CD8-positive, alpha-beta memory T cell (primary cell): Measurements from ENCODE around the gene CD93. TPM values are rescaled to one million over a fixed set of nuclear protein-coding genes. Genes with fewer than 3 reads are reported as not detected.

Experiments used
- CTCF ChIA-PET: fragments of 350-600 bp; sonication (Branson Sonifier 250); formaldehyde crosslinking; loops from one replicate; lab custom pipeline; 2021; ENCODE audit warnings: antibody characterized with exemption; lab: Charles Lee
- POLR2A ChIA-PET: fragments of 350-600 bp; sonication (Branson Sonifier 250); formaldehyde crosslinking; loops from one replicate; lab custom pipeline; 2021; ENCODE audit warnings: antibody characterized with exemption; lab: Charles Lee
- DNase-seq, 5 donors: peaks; one replicate each; pipeline versions ENCODE4 v3.0.0 to v3.0.0-alpha.2; 2020 to 2022; ENCODE audit warnings: mixed read lengths in 1 of 5
- H3K27ac ChIP-seq: one replicate; pipeline ENCODE4 v1.7.0; 2013; ENCODE audit warnings: low read depth, mild to moderate bottlenecking, low read length, moderate library complexity
- H3K27me3 ChIP-seq: 2 replicates; pipeline ENCODE4 v1.7.0; 2013; ENCODE audit warnings: low read length, mild to moderate bottlenecking; ENCODE audit not compliant: insufficient read depth, poor library complexity, severe bottlenecking
- H3K36me3 ChIP-seq: 2 replicates; pipeline ENCODE4 v1.7.0; 2013; ENCODE audit warnings: mild to moderate bottlenecking, low read length, moderate library complexity; ENCODE audit not compliant: insufficient read depth
- H3K4me1 ChIP-seq: 2 replicates; pipeline ENCODE4 v1.7.0; 2013; ENCODE audit warnings: mild to moderate bottlenecking, low read length, moderate library complexity; ENCODE audit not compliant: insufficient read depth
- H3K4me3 ChIP-seq: 2 replicates; pipeline ENCODE4 v1.7.0; 2013; ENCODE audit warnings: mild to moderate bottlenecking, low read length
- H3K9me3 ChIP-seq: 2 replicates; pipeline ENCODE4 v1.7.0; 2013; ENCODE audit warnings: mild to moderate bottlenecking, low read length
- H3K27ac Mint-ChIP-seq, 8 donors: one replicate each; pipeline ENCODE4 v1.8.0; 2020 to 2021; ENCODE audit warnings: mixed read lengths in 8 of 8, mild to moderate bottlenecking in 6 of 8, inconsistent platforms in 3 of 8, moderate library complexity in 3 of 8
- H3K27me3 Mint-ChIP-seq, 2 donors: one replicate each; pipeline ENCODE4 v1.8.0; 2020 to 2021; ENCODE audit warnings: mixed read lengths in 2 of 2, mild to moderate bottlenecking in 1 of 2, moderate library complexity in 1 of 2
- H3K36me3 Mint-ChIP-seq, 3 donors: one replicate each; pipeline ENCODE4 v1.8.0; 2020 to 2021; ENCODE audit warnings: mixed read lengths in 3 of 3, inconsistent platforms in 1 of 3, mild to moderate bottlenecking in 1 of 3
- H3K4me1 Mint-ChIP-seq, 3 donors: one replicate each; pipeline ENCODE4 v1.8.0; 2020 to 2021; ENCODE audit warnings: mixed read lengths in 3 of 3, inconsistent platforms in 1 of 3, mild to moderate bottlenecking in 1 of 3
- H3K4me3 Mint-ChIP-seq, 7 donors: one replicate each; pipeline ENCODE4 v1.8.0; 2020 to 2021; ENCODE audit warnings: mixed read lengths in 7 of 7, mild to moderate bottlenecking in 6 of 7, moderate library complexity in 4 of 7, inconsistent platforms in 2 of 7
- H3K9me3 Mint-ChIP-seq, 5 donors: one replicate each; pipeline ENCODE4 v1.8.0; 2020 to 2022; ENCODE audit warnings: mixed read lengths in 5 of 5, mild to moderate bottlenecking in 3 of 5, moderate library complexity in 2 of 5, inconsistent platforms in 1 of 5
- polyA plus RNA-seq: library from polyadenylated mRNA; unstranded; fragments of 300-500 nt; fragmentation: Illumina TruSeq; gene quantifications from one replicate; pipeline ENCODE4 v1.2.3, GENCODE V29; 2021
- total RNA-seq, 2 experiments: library from RNA; stranded (reverse); gene quantifications; one replicate each; pipeline ENCODE4 v1.2.3, GENCODE V29; 2021

The CD93 gene
- total and polyA plus RNA-seq, 3 experiments from 2014 or later: 0.02 to 0.53 (median 0.50) TPM

DNA sequence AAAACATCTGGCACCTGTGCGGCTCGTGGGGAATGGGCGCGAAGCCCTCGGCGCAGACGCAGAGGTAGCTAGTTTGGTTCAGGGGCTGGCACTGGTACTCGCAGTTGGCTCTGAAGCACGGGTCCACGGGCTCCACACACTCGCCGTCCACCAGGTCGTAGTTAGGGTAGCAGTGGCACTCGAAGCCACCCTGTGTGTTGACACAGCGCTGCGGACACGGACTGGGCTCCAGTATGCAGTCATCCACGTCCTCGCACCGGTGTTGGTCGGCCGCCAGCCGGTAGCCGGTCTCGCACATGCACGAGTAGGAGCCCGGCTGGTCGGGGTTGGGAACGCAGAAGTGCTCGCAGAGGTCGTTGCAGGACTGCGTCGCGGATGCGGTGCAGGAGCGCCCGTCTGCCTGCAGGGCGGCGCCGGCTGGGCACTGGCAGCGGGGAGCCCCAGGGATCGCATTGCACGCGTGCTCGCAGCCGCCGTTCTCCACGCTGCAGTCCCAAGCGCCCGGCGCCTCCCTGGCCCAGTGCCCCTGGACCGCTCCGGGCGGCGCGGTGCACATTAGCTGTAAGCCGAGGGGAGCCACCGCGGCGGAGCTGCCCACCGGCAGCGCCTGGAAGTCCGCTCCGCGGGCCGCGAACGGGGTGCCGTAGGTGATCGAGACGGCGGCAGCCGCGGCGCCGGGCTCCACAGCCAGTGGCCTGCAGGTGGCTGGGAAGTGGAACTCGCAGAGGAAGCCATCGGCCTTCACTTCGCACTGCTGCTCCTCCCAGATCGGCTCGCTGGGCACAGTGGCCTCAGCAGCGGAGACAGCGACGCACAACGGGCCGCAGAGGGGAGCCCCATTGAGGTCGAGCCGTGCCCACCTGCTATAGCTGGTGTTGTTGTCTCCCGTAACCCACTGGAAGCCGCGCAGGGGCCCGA is 37.6 kb downstream of the CD93 start:
- Mint-ChIP-seq H3K36me3 (no peaks in the 10 kb centered on the region), H3K27me3 (peaks cover 21 to 58% of the 10 kb centered on the region in 2 donors), H3K9me3 (peaks cover 0 to 2% (median 0%) of the 10 kb centered on the region in 5 donors), H3K4me1 (peaks cover 0 to 4% (median 2%) of the 10 kb centered on the region in 3 donors), H3K4me3 (no peak overlapping the region), H3K27ac (no peak overlapping the region)
- Histone ChIP-seq H3K27ac (no peak overlapping the region), H3K36me3 (no peaks in the 10 kb centered on the region), H3K9me3 (no peaks in the 10 kb centered on the region), H3K27me3 (no peaks in the 10 kb centered on the region), H3K4me1 (no peaks in the 10 kb centered on the region), H3K4me3 (no peak overlapping the region)
- no peak for DNase-seq
- ChIA-PET CTCF (no interaction called here), POLR2A (no interaction called here)

DNA sequence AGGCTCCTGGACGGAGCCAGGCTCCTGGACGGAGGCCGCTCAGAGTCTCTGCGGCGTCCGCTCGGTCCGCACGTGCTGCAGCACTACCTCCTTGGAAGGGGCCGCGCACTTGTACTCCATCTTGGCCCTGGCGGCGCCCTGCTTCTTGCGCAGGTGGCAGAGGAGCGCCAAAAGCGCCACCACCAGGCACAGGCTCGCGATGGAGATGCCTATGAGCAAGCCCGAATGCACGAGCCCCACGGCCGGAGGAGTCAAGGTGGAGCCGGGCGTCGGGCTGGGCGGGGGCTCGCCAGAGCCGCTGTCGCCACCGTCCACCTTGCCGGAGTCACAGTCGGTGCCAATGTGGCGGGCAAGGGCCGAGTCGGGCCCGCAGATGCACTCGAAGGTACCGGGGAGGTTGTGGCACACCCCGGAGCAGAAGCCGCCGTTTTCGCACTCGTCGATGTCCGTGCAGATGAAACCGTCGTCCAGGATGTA is 38.3 kb downstream of the CD93 start:
- Mint-ChIP-seq H3K4me3 (no peak overlapping the region), H3K27me3 (peaks cover 19 to 53% of the 10 kb centered on the region in 2 donors), H3K4me1 (peaks cover 0 to 4% (median 2%) of the 10 kb centered on the region in 3 donors), H3K27ac (no peak overlapping the region), H3K36me3 (no peaks in the 10 kb centered on the region), H3K9me3 (peaks cover 0 to 2% (median 0%) of the 10 kb centered on the region in 5 donors)
- CTCF ChIA-PET: no interaction called here
- H3K4me1 ChIP-seq: no peaks in the 10 kb centered on the region
- H3K27ac ChIP-seq: no peak overlapping the region
- POLR2A ChIA-PET: no interaction called here
- H3K36me3 ChIP-seq: no peaks in the 10 kb centered on the region
- no peak overlapping the region for H3K4me3 ChIP-seq
- H3K9me3 ChIP-seq: no peaks in the 10 kb centered on the region
- peak in 1 of 5 donors; percentile 1 for DNase-seq
- no peaks in the 10 kb centered on the region for H3K27me3 ChIP-seq

DNA sequence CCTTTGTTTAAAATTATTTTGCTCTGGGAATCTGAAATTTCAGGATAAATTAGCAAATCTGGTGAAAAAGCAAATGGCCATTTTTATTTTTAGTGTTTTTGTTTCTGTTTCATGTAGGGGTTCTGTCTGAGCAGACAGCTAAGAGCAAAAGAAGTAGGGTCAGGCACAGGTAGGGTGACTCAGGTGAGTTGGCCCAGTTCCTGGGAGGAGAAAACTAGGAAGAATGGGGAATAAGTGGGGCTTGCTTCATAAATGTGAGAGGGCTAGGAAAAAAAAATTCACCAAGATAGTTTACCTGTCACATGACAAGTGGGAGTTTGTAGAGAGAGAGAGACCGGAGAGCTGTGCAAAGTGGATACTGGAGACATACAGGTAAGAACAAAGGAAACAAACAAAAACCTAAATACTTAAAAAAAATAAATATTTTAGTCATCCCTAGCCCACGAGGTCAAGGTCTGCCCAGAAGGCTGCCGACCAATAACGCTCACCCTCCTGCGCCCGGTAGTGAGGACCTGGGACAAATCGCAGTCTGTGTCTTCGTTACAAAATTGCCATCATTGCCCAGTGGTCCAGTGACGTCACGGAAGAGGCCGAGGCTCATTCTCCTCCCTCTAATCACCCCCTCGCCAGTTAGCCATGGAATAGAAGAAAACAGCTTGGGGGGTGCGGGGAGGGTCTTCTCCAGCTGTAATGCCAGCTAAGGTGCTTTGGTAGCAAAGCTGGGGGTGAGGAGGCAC is 39.0 kb downstream of the CD93 start:
- H3K27me3 Mint-ChIP-seq: peaks cover 19 to 47% of the 10 kb centered on the region in 2 donors
- no peak overlapping the region for H3K4me3 Mint-ChIP-seq
- no peak overlapping the region for H3K27ac ChIP-seq
- CTCF ChIA-PET: no interaction called here
- no peaks in the 10 kb centered on the region for H3K4me1 ChIP-seq
- no peaks in the 10 kb centered on the region for H3K36me3 Mint-ChIP-seq
- no peak for DNase-seq
- H3K9me3 Mint-ChIP-seq: peaks cover 0 to 2% (median 0%) of the 10 kb centered on the region in 5 donors
- no peaks in the 10 kb centered on the region for H3K36me3 ChIP-seq
- H3K27me3 ChIP-seq: no peaks in the 10 kb centered on the region
- H3K4me1 Mint-ChIP-seq: peaks cover 0 to 4% (median 2%) of the 10 kb centered on the region in 3 donors
- no peak overlapping the region for H3K27ac Mint-ChIP-seq
- H3K9me3 ChIP-seq: no peaks in the 10 kb centered on the region
- H3K4me3 ChIP-seq: no peak overlapping the region
- POLR2A ChIA-PET: no interaction called here

DNA sequence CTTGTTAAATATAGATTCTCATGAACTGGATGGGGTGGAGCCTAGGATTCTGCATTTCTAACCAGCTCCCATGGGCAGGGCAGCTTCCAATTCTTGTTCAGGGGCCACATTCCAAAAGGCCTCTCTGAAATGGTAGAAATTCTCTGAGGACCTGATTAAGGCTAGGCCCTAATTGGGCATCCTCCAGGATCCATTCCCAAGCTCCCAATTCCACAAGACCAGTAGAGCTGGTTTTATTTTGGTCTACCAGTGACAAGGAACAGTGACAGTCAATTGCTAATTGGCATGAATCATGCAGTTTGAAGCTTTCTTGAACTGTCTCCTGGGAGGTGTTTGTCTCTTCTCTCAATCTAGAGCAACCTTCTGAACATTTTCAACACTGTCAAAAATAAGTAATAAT is 39.7 kb downstream of the CD93 start:
- Mint-ChIP-seq H3K4me1 (peaks cover 0 to 4% (median 2%) of the 10 kb centered on the region in 3 donors), H3K27ac (no peak overlapping the region), H3K4me3 (no peak overlapping the region), H3K36me3 (no peaks in the 10 kb centered on the region), H3K27me3 (peaks cover 19 to 41% of the 10 kb centered on the region in 2 donors), H3K9me3 (peaks cover 0 to 2% (median 0%) of the 10 kb centered on the region in 5 donors)
- no peak overlapping the region for H3K4me3 ChIP-seq
- no peaks in the 10 kb centered on the region for H3K27me3 ChIP-seq
- DNase-seq: no peak
- ChIA-PET CTCF (no interaction called here), POLR2A (no interaction called here)
- H3K4me1 ChIP-seq: no peaks in the 10 kb centered on the region
- H3K36me3 ChIP-seq: no peaks in the 10 kb centered on the region
- H3K27ac ChIP-seq: no peak overlapping the region
- no peaks in the 10 kb centered on the region for H3K9me3 ChIP-seq

DNA sequence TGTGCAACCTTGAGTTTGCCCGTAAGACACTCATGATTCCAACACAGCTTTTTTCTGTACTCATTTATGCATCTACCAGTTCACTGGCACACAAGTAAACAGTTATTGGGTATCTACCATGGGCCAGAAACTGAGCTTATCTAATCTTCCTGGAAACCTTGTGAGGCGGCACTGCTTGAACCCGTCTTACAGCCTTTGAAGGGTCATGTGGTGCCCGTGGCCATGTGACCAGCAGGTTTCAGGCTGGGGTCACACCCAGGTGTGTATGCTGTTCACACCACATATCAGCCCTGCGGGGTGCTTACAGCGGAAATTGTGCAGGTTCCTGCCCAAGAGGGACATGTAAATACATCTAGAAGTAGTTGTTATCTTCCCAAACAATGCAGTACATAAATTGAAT is 42.7 kb downstream of the CD93 start:
- Histone ChIP-seq H3K4me1 (no peaks in the 10 kb centered on the region), H3K27ac (no peak overlapping the region), H3K9me3 (no peaks in the 10 kb centered on the region), H3K36me3 (no peaks in the 10 kb centered on the region), H3K4me3 (no peak overlapping the region), H3K27me3 (no peaks in the 10 kb centered on the region)
- no peak for DNase-seq
- H3K9me3 Mint-ChIP-seq: peaks cover 0 to 2% (median 0%) of the 10 kb centered on the region in 5 donors
- POLR2A ChIA-PET: no interaction called here
- CTCF ChIA-PET: no interaction called here
- H3K27me3 Mint-ChIP-seq: peaks cover 20 to 36% of the 10 kb centered on the region in 2 donors
- no peak overlapping the region for H3K27ac Mint-ChIP-seq
- H3K4me3 Mint-ChIP-seq: no peak overlapping the region
- H3K4me1 Mint-ChIP-seq: peaks cover 0 to 4% (median 2%) of the 10 kb centered on the region in 3 donors
- H3K36me3 Mint-ChIP-seq: no peaks in the 10 kb centered on the region

DNA sequence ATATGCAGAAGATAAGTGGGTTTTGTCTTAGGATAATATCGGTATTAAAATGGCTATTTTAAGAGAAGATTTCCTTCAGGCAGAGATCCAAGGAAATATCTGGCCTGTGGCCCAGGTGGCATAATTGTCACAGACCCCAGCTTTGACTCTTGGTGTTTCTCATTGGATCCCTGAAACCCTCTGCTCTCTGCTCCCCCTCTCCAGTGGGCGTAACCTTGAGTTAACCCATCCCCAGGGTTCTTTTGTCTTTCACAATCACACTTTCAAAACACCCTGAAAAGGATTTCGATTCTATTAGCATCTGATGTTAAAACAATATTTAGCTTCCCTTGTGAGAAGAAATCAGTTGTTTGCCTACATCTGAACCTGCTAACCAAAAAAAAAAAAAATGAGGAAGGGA is 43.9 kb downstream of the CD93 start:
- Histone ChIP-seq H3K27me3 (no peaks in the 10 kb centered on the region), H3K27ac (no peak overlapping the region), H3K9me3 (no peaks in the 10 kb centered on the region), H3K36me3 (no peaks in the 10 kb centered on the region), H3K4me3 (no peak overlapping the region), H3K4me1 (no peaks in the 10 kb centered on the region)
- ChIA-PET POLR2A (no interaction called here), CTCF (no interaction called here)
- Mint-ChIP-seq H3K9me3 (peaks cover 0 to 2% (median 0%) of the 10 kb centered on the region in 5 donors), H3K27me3 (peaks cover 24 to 35% of the 10 kb centered on the region in 2 donors), H3K4me3 (no peak overlapping the region), H3K4me1 (peaks cover 0 to 4% (median 2%) of the 10 kb centered on the region in 3 donors), H3K27ac (no peak overlapping the region), H3K36me3 (no peaks in the 10 kb centered on the region)
- no peak for DNase-seq

DNA sequence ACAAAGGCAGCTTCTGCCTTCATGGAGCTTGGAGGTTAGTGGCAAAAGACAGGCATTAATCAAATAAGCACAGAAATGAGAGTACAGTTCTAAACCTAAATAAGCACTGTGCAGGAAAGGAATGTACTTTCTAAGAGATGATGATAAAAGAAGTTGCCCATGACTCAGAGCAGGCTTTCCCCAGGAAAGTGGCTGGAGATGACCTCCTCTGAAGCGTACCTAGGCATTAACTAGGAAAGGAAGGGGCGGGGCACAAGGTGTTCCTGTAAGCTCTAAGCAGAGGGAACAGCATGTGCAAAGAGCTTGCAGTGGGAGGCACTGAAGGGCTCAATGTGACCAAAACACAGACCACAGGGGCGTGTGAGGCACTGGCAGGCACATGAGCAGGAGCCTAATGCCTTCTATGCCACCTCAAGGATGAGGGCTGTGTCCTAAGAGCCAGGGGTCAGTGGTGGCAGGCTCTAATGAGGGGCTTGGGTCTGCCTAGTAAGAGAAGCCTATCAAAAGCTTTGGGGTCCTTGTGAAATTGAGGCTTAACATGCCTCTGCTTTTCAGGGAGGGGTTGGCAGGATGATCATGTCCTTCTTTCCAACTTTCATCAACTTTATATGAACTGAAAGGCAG is 46.1 kb downstream of the CD93 start:
- H3K36me3 Mint-ChIP-seq: no peaks in the 10 kb centered on the region
- Histone ChIP-seq H3K27me3 (no peaks in the 10 kb centered on the region), H3K4me3 (no peak overlapping the region), H3K4me1 (no peaks in the 10 kb centered on the region), H3K27ac (no peak overlapping the region), H3K36me3 (no peaks in the 10 kb centered on the region), H3K9me3 (no peaks in the 10 kb centered on the region)
- DNase-seq: no peak
- H3K27ac Mint-ChIP-seq: no peak overlapping the region
- CTCF ChIA-PET: no interaction called here
- H3K4me3 Mint-ChIP-seq: no peak overlapping the region
- peaks cover 14 to 29% of the 10 kb centered on the region in 2 donors for H3K27me3 Mint-ChIP-seq
- H3K9me3 Mint-ChIP-seq: peaks cover 0 to 5% (median 0%) of the 10 kb centered on the region in 5 donors
- H3K4me1 Mint-ChIP-seq: no peaks in the 10 kb centered on the region
- POLR2A ChIA-PET: no interaction called here
